ENCODE results near the gene PIGH.

DNA sequence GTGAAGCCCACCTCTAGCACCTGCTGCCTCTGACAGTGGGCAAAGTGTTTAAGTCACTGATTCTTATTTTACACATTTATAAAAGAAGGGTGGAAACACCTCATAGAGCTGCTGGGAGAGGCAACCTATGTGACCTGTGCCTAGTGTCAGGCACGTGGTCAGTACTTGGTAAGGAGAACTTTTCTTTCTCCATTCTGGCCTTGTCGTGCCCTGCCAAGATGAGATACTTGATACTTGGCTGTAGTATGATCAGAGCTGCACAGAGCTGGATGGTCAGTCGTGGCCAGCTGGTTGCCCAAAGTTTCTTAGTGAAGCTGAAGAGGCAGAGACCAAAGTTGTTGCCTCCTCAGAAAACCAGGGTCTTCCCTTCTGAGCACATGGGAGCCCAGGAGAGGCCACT lies 42.4 kb downstream of the PIGH start:
- TF ChIP-seq CTCF (IDR thresholded peaks at IDR 0.05) (no peak), EP300 (IDR thresholded peaks at IDR 0.05) (no peak), POLR2A (IDR thresholded peaks at IDR 0.05) (no peak)
